GM18870 (cell line): Measurements from ENCODE around the gene C20orf173.

Source experiments
- ATAC-seq: cut with Tn5 transposase; IDR thresholded peaks from one replicate; pipeline ENCODE4 v1.9.1; 2021; ENCODE audit warnings: moderate library complexity; ENCODE audit not compliant: unreplicated experiment

Gene C20orf173

GRCh38 chr20:35508493-35509218 lies 20.8 kb downstream of the C20orf173 start:
- no peak for ATAC-seq

DNA sequence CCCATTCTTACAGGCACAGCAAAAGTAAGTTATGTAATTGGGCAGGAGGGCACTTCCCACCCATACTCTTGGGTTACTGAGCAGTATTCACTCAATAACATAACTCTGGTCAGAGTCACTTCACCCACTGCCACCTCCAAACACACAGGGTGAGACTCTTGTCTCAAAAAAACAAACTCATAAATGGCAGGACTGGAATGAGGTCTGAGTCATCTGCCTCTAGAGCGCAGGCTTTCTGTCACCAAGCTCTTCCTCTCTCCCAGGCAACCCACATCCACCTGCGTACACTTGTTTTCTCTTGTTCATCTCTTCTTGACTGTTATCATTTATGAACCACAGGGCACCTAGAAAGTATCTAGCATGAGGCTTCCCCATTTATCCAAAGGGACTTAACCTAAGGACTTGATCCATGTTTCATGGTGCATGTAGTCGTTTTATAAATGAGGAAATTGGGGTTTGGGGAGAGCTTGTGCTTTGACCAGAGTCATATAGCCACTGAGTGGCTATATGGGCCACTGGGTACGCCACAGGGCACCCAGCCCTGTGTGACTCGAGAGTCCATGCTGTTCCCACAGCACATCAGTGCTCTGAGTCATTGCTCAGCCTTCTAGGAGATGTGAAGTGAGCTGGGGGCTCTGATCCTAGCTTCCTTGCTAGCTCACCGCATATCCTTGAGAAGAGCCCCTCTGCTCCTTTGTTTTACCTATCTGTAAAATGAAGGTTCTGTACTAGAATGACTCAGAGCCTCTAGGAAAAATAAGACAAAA lies 22.4 kb downstream of the C20orf173 start:
- ATAC-seq = no peak

DNA sequence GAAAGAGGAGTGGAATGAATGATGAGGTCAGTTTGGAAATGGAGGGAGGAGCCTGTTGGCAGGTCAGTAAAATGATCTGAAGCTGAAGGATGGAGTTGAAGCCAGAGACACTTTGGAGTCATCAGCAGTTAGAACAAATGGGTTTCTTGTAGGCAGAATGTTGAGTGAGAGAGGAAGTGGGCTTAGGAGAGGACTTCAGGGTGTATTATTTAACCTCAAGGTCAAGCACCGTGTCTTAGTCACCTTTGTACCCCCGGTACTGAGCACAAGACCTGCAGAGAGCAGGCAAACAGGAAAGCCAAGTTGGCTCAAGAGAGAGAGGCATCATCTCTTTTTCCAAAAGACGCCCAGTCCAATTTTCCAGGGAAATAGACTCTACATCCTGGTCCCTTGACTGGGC lies 23.3 kb downstream of the C20orf173 start:
- no peak for ATAC-seq

DNA sequence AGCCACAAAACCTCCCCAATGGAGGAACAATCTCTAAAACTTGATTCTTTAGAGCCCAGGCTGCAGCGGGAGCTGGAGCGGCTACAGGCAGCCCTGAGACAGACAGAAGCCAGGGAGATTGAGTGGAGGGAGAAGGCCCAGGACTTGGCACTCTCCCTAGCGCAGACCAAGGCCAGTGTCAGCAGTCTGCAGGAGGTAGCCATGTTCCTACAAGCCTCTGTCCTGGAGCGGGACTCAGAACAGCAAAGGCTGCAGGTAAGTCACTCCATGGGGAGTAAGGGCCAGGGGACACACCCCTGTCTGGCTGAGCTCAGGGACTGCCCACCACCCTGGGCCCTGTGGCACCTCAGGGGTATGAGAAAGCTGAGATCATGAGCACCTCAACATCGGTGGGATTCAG lies 24.7 kb downstream of the C20orf173 start:
- no peak for ATAC-seq

DNA sequence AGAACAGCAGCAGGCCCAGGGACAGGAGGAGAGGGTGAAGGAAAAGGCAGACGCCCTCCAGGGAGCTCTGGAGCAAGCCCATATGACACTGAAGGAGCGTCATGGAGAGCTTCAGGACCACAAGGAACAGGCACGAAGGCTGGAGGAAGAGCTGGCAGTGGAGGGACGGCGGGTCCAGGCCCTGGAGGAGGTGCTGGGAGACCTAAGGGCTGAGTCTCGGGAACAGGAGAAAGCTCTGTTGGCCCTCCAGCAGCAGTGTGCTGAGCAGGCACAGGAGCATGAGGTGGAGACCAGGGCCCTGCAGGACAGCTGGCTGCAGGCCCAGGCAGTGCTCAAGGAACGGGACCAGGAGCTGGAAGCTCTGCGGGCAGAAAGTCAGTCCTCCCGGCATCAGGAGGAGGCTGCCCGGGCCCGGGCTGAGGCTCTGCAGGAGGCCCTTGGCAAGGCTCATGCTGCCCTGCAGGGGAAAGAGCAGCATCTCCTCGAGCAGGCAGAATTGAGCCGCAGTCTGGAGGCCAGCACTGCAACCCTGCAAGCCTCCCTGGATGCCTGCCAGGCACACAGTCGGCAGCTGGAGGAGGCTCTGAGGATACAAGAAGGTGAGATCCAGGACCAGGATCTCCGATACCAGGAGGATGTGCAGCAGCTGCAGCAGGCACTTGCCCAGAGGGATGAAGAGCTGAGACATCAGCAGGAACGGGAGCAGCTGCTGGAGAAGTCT lies 25.5 kb downstream of the C20orf173 start:
- ATAC-seq = no peak

- ATAC-seq = no peak
Observed at GRCh38 chr20:35503281-35503680, 26.2 kb downstream of the C20orf173 start.

DNA sequence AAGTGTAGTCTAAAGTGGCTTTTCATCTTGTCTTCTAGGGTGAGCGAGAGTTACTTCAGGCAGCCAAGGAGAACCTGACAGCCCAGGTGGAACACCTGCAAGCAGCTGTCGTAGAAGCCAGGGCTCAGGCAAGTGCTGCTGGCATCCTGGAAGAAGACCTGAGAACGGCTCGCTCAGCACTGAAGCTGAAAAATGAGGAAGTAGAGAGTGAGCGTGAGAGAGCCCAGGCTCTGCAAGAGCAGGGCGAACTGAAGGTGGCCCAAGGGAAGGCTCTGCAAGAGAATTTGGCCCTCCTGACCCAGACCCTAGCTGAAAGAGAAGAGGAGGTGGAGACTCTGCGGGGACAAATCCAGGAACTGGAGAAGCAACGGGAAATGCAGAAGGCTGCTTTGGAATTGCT lies 27.1 kb downstream of the C20orf173 start:
- ATAC-seq = no peak

DNA sequence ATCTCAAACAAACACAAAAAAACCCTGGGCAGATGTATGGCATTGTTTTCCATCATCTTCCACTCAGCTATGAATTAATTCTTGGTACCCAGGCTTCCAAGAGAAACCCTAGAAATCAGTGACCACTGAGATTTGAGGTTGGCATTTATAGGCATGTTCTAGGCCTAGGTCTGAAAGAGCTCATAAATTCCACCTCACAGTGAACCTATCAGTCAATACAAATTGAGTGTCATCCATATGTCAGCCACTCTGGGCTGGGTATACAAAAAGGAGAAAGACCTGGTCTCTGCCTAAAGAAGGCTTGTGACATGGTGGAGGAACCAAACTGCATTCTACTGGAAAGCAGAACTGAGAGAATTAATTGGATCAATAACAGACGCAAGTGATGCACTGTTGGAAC lies 30.2 kb downstream of the C20orf173 start:
- ATAC-seq = no peak

DNA sequence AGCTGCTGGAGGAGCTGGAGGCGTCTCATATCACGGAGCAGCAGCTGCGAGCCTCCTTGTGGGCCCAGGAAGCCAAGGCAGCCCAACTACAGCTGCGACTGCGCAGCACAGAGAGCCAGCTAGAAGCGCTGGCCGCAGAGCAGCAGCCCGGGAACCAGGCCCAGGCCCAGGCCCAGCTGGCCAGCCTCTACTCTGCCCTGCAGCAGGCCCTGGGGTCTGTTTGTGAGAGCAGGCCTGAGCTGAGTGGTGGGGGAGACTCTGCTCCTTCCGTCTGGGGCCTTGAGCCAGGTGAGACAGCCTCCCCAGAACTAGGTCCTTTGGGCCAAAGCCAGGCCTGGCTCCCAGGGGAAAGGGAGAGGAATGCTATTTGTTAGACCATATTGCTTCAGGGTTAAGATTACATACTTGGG lies 31.7 kb downstream of the C20orf173 start:
- ATAC-seq = no peak

GRCh38 chr20:35497320-35497719 lies 32.1 kb downstream of the C20orf173 start:
- ATAC-seq = no peak

DNA sequence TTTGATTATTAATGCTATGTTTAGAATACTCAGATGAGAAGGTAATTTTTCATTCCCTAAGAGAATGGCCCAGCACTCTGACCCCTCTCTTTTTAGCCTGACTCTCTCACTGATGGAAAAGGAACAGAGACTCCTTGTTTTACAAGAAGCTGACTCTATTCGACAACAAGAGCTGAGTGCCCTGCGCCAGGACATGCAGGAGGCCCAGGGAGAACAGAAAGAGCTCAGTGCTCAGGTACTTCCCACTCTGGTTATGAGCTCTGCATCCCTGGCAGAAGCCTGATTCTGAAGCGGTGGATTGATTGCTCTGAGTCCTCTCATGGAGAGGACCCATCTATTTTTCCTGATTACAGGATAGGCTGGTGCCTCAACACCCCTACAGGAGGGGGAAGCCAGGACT lies 33.0 kb downstream of the C20orf173 start:
- no peak for ATAC-seq

GRCh38 chr20:35492352-35492751 lies 37.1 kb downstream of the C20orf173 start:
- ATAC-seq = no peak

- no peak for ATAC-seq
Observed at GRCh38 chr20:35491823-35492222, 37.6 kb downstream of the C20orf173 start.

- peak; percentile 83 for ATAC-seq
Observed at GRCh38 chr20:35490736-35491181, 38.7 kb downstream of the C20orf173 start.

GRCh38 chr20:35489717-35490116 lies 39.7 kb downstream of the C20orf173 start:
- no peak for ATAC-seq

DNA sequence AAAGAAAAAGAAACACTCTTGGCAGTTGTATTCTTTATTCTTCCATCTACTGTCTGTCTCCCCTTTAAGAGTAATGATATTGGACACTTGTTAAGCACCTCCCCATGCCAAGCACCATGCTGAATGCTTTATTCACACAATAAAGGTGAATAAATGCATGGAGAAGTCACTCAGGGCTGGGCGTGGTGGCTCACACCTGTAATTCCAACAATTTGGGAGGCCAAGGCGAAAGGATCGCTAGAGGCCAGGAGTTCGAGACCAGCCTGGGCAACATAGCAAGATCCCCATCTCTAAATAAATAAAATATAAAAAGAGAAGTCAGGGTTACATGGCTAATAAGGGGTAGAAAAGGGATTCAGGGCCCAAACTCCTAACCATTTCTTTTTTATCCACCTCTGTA lies 42.0 kb downstream of the C20orf173 start:
- ATAC-seq = no peak

GRCh38 chr20:35479798-35480197 lies 49.7 kb downstream of the C20orf173 start:
- ATAC-seq = no peak

DNA sequence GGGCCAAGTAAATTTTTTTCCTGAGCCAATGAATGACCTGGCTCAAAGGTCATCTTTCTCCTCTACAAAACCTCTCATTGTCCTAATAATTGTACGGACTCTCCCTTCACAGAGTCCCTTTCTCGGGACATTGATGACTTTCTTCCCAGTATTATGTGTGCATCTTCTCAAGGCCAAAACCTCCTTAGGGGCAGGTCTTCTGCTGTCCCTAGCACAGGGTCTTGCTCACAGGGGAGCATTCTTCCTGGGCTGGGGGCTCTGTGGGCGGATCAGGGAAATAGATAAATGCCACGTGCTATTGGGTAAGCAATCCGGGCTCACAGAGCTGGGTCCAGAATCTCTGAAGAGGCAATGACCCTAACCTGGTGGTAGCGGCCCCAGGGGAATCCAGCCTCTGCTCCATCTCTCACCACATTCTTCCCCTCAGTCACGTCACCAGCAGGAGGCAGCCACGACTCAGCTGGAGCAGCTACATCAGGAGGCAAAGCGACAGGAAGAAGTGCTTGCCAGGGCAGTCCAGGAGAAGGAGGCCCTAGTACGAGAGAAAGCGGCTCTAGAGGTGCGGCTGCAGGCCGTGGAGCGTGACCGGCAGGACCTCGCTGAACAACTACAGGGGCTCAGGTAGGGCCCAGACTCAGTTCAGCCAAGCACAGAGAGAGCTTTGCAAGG lies 50.5 kb downstream of the C20orf173 start:
- no peak for ATAC-seq
